CD14-positive monocyte (primary cell): ENCODE data around the gene IFIT5. TPM values are rescaled to one million over a fixed set of nuclear protein-coding genes. Genes with fewer than 3 reads are reported as not detected.
A peak's percentile ranks its signal among the peaks of the same experiment; 100 is the strongest.

Source experiments
- DNase-seq, 3 donors: peaks; one replicate each; pipeline ENCODE4 v3.0.0-alpha.2; 2011 to 2022
- H2AFZ ChIP-seq: 2 replicates; pipeline ENCODE4 v1.6.0; 2012; ENCODE audit warnings: mild to moderate bottlenecking, low read depth, low read length, inconsistent platforms; ENCODE audit not compliant: insufficient read depth, poor library complexity, severe bottlenecking
- H3K27ac ChIP-seq, 2 donors: 1 replicate in 1 of 2; 2 replicates in 1 of 2; pipeline ENCODE4 v1.5.1; 2012 to 2013; ENCODE audit warnings: low read length in 2 of 2, control low read depth in 1 of 2, inconsistent platforms in 1 of 2, low read depth in 1 of 2, mild to moderate bottlenecking in 1 of 2
- H3K27me3 ChIP-seq, 2 donors: one replicate each; pipeline versions ENCODE4 v1.6.0 to v1.6.1; 2011 to 2013; ENCODE audit warnings: low read length in 2 of 2; ENCODE audit not compliant: control insufficient read depth in 2 of 2, insufficient read depth in 2 of 2
- H3K36me3 ChIP-seq, 2 donors: replicated peaks in 1 of 2; 1 replicate in 1 of 2; 2 replicates in 1 of 2; pipeline versions ENCODE4 v1.5.1 to v1.6.1; 2012 to 2013; ENCODE audit warnings: low read length in 2 of 2, control low read depth in 1 of 2, inconsistent platforms in 1 of 2, mild to moderate bottlenecking in 1 of 2; ENCODE audit not compliant: insufficient read depth in 2 of 2, control insufficient read depth in 1 of 2
- H3K4me1 ChIP-seq, 2 donors: 1 replicate in 1 of 2; 2 replicates in 1 of 2; pipeline versions ENCODE4 v1.5.1 to v1.6.1; 2012 to 2013; ENCODE audit warnings: low read length in 2 of 2, control low read depth in 1 of 2, inconsistent platforms in 1 of 2, mild to moderate bottlenecking in 1 of 2, moderate library complexity in 1 of 2; ENCODE audit not compliant: insufficient read depth in 2 of 2, control insufficient read depth in 1 of 2
- H3K4me2 ChIP-seq: replicated peaks from 2 replicates; pipeline ENCODE3; 2012; ENCODE audit warnings: low read length, moderate library complexity, mild to moderate bottlenecking; ENCODE audit not compliant: poor library complexity, severe bottlenecking; ENCODE audit errors: extremely low read depth
- H3K4me3 ChIP-seq, 3 experiments: fragments of 200-600 bp in 1 of 3; sonication (generic) in 1 of 3; replicated peaks in 1 of 3; 1 replicate in 2 of 3; 2 replicates in 1 of 3; pipeline ENCODE4 v1.5.1; 2011 to 2013; ENCODE audit warnings: low read length in 3 of 3, mild to moderate bottlenecking in 3 of 3, control low read depth in 2 of 3, low read depth in 2 of 3, inconsistent platforms in 1 of 3, moderate library complexity in 1 of 3
- H3K79me2 ChIP-seq: 2 replicates; pipeline ENCODE4 v1.6.0; 2012; ENCODE audit warnings: mild to moderate bottlenecking, control low read depth, inconsistent platforms, low read length, moderate library complexity; ENCODE audit not compliant: insufficient read depth
- H3K9ac ChIP-seq: 2 replicates; pipeline ENCODE4 v1.6.0; 2017; ENCODE audit warnings: low read length, mild to moderate bottlenecking; ENCODE audit not compliant: insufficient read depth, poor library complexity, severe bottlenecking
- H3K9me3 ChIP-seq, 2 donors: replicated peaks in 1 of 2; 1 replicate in 1 of 2; 2 replicates in 1 of 2; pipeline versions ENCODE4 v1.5.1 to v1.6.1; 2012 to 2013; ENCODE audit warnings: low read length in 2 of 2, control low read depth in 1 of 2; ENCODE audit not compliant: control insufficient read depth in 1 of 2, insufficient read depth in 1 of 2
- H4K20me1 ChIP-seq: 2 replicates; pipeline ENCODE4 v1.6.0; 2012; ENCODE audit warnings: mild to moderate bottlenecking, low read length, control low read depth, moderate library complexity; ENCODE audit not compliant: insufficient read depth
- H3K27ac Mint-ChIP-seq, 7 donors: one replicate each; pipeline ENCODE4 v1.8.0; 2020; ENCODE audit warnings: mild to moderate bottlenecking in 7 of 7, mixed read lengths in 7 of 7, moderate library complexity in 6 of 7, inconsistent platforms in 2 of 7
- H3K27me3 Mint-ChIP-seq, 3 donors: one replicate each; pipeline ENCODE4 v1.8.0; 2021 to 2022; ENCODE audit warnings: low read depth in 3 of 3, mild to moderate bottlenecking in 3 of 3, mixed read lengths in 3 of 3, moderate library complexity in 3 of 3, inconsistent platforms in 1 of 3
- H3K36me3 Mint-ChIP-seq, 2 donors: one replicate each; pipeline ENCODE4 v1.8.0; 2020; ENCODE audit warnings: mixed read lengths in 2 of 2, inconsistent platforms in 1 of 2, mild to moderate bottlenecking in 1 of 2
- H3K4me1 Mint-ChIP-seq: one replicate; pipeline ENCODE4 v1.8.0; 2020; ENCODE audit warnings: mild to moderate bottlenecking, mixed read lengths
- H3K4me3 Mint-ChIP-seq, 2 donors: one replicate each; pipeline ENCODE4 v1.8.0; 2020; ENCODE audit warnings: mild to moderate bottlenecking in 2 of 2, mixed read lengths in 2 of 2, moderate library complexity in 1 of 2
- H3K9me3 Mint-ChIP-seq, 7 donors: one replicate each; pipeline ENCODE4 v1.8.0; 2020 to 2022; ENCODE audit warnings: mixed read lengths in 7 of 7, mild to moderate bottlenecking in 6 of 7, moderate library complexity in 6 of 7, inconsistent platforms in 2 of 7
- CTCF ChIP-seq: fragments of 200-600 bp; IDR thresholded peaks from one replicate; pipeline ENCODE4 v1.8.0; 2022; ENCODE audit warnings: antibody characterized with exemption, mild to moderate bottlenecking
- WGBS: methylation state at CpG from one replicate; pipeline ENCODE4 v1.1.5; 2013; ENCODE audit warnings: missing lambda C conversion rate; ENCODE audit not compliant: insufficient coverage; 5-methylcytosine and 5-hydroxymethylcytosine counted together
- intact Hi-C, 2 donors: fragments of 100-400 bp; cut with micrococcal nuclease; formaldehyde crosslinking; loops; one replicate each; pipeline versions ENCODE4 v1.15.0 to v1.15.1; 2023
- polyA plus RNA-seq, 3 donors: library from polyadenylated mRNA; depleted of rRNA in 1 of 3; unstranded in 2 of 3; stranded (reverse) in 1 of 3; fragments of 300-500 nt in 2 of 3; fragments of >200 nt in 1 of 3; fragmentation: Illumina TruSeq in 2 of 3; gene quantifications; 1 replicate in 2 of 3; 2 replicates in 1 of 3; pipeline ENCODE4 v1.2.3, GENCODE V29; 2012 to 2021

The IFIT5 gene
- polyA plus RNA-seq, 3 donors: 2.4 to 8.0 (median 5.8) TPM

DNA sequence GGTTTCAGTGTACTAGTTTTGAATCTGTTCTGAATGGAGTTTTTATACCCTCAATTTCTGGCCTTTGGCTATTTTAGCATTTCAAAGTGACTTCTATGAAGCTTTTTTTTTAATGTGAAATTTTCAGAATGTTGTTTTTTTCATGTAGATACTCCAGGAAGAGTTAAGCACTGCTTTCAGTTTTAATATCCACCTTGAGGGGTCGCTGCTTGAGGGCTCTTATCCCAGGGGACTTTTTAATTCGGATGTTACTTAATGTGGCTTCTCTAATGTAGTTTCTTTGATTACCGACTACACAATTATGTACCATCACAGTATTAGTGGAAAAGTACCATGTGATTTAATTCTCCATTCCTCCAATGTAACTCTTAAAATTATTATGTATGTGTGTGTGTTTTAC lies 5.2 kb downstream of the IFIT5 start:
- Histone ChIP-seq H3K9me3 (no peaks in the 10 kb centered on the region), H3K79me2 (peaks cover 47% of the 10 kb centered on the region), H4K20me1 (peaks cover 67% of the 10 kb centered on the region), H3K27ac (no peak overlapping the region), H3K4me1 (peaks cover 13% of the 10 kb centered on the region in 2 donors), H3K27me3 (no peaks in the 10 kb centered on the region), H3K4me2 (no peak overlapping the region), H2AFZ (no peak overlapping the region), H3K9ac (no peak overlapping the region), H3K36me3 (peaks cover 14 to 44% of the 10 kb centered on the region in 2 donors), H3K4me3 (no peak overlapping the region)
- H3K36me3 Mint-ChIP-seq: peaks cover 38 to 47% of the 10 kb centered on the region in 2 donors
- DNase-seq: no peak
- peaks cover 0 to 4% (median 0%) of the 10 kb centered on the region in 3 donors for H3K27me3 Mint-ChIP-seq
- no peak overlapping the region for H3K4me3 Mint-ChIP-seq
- H3K9me3 Mint-ChIP-seq: peaks cover 0 to 3% (median 0%) of the 10 kb centered on the region in 7 donors
- WGBS: no CpG with 5 or more reads among the region's 3 CpGs
- intact Hi-C loops: loop anchor here in 1 of 2 donors (10.0 kb wide), 1 partner anchor 115 kb away; the partner anchor contains the start of gene IFIT2
- H3K4me1 Mint-ChIP-seq: peaks cover 31% of the 10 kb centered on the region
- peak overlapping the region in 1 of 7 donors; percentile 16 for H3K27ac Mint-ChIP-seq
- TF ChIP-seq CTCF: peak; percentile 34

DNA sequence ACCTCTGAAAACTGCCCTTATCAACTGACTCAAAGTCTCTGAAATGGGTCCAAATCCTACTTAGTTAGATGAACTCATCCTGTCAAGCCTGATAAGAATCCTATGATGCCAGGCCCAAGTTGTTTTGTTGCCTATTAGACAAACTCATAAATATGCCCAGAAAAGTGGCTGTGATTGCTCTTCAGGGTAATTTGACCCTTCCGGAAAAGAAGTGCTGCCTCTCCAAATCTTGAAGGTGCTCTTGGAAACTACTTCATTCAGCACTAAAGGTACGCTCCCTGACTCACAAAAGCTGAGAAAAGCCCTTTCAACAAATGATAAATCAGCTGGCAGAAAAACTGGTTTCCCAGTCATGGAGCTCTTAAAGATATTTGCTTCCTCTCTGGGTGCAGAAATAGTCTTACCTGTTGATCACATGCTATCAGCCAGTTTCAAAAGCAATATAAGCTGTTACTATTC lies 6.7 kb downstream of the IFIT5 start:
- H3K9me3 Mint-ChIP-seq: peaks cover 0 to 2% (median 0%) of the 10 kb centered on the region in 7 donors
- no peak overlapping the region for H3K4me3 Mint-ChIP-seq
- peaks cover 14 to 44% of the 10 kb centered on the region in 2 donors for H3K36me3 ChIP-seq
- H3K79me2 ChIP-seq: peaks cover 32% of the 10 kb centered on the region
- no peak overlapping the region for H3K27ac ChIP-seq
- no peaks in the 10 kb centered on the region for H3K9me3 ChIP-seq
- H3K4me2 ChIP-seq: no peak overlapping the region
- H4K20me1 ChIP-seq: peaks cover 62% of the 10 kb centered on the region
- H3K36me3 Mint-ChIP-seq: peaks cover 36 to 45% of the 10 kb centered on the region in 2 donors
- intact Hi-C loops: loop anchor here (10.0 kb wide), 2 partner anchors 144 to 284 kb away; partner anchors contain the start of gene KIF20B (in 1 of the 2)
- H3K4me3 ChIP-seq: no peak overlapping the region
- no peak overlapping the region for H2AFZ ChIP-seq
- no peak for TF ChIP-seq CTCF
- WGBS: 95% methylated on average over 2 of the region's 2 CpGs
- peaks cover 6% of the 10 kb centered on the region in 2 donors for H3K4me1 ChIP-seq
- peaks cover 0 to 1% (median 0%) of the 10 kb centered on the region in 3 donors for H3K27me3 Mint-ChIP-seq
- peaks cover 22% of the 10 kb centered on the region for H3K4me1 Mint-ChIP-seq
- no peak overlapping the region for H3K9ac ChIP-seq
- no peak for DNase-seq
- H3K27me3 ChIP-seq: no peaks in the 10 kb centered on the region
- no peak overlapping the region for H3K27ac Mint-ChIP-seq
